ENCODE results near the gene WDR36. TPM values are rescaled to one million over a fixed set of nuclear protein-coding genes. Genes with fewer than 3 reads are reported as not detected.

WDR36 gene
- total and polyA plus RNA-seq, 2 of the 8 experiments (the other 6 are each of a cell fraction or from before 2014, with no cell fraction given) = 9.3 to 41.8 TPM

- DNase-seq (ENCODE audit: low read depth in 1 of 2, low spot score in 2 of 2) = no peak
- no peak for TF ChIP-seq ASH2L (IDR thresholded peaks at IDR 0.05; ENCODE audit: low read length)
- TF ChIP-seq NRF1 (IDR thresholded peaks at IDR 0.05; ENCODE audit: low read depth, low read length) = no peak
- TF ChIP-seq CBX8 (IDR thresholded peaks at IDR 0.05; ENCODE audit: borderline replicate concordance, low read depth, low read length) = no peak
- no peak for TF ChIP-seq CTBP2 (IDR thresholded peaks at IDR 0.05; ENCODE audit: borderline replicate concordance, insufficient read depth, insufficient read length, low read length)
Measured at GRCh38 chr5:111106320-111106948, 14.3 kb downstream of the WDR36 start.

More at GRCh38 chr5:111106320-111106948, 14.3 kb downstream of the WDR36 start:
- Histone ChIP-seq H4K20me1 (replicated peaks in 1 of 2; ENCODE audit: control insufficient read depth in 1 of 2, insufficient read depth in 2 of 2, low read length in 2 of 2) (no peaks in the 10 kb centered on the region), H3K79me1 (ENCODE audit: low read depth, low read length) (no peaks in the 10 kb centered on the region), H2BK120ac (replicated peaks; ENCODE audit: low read depth, low read length) (no peak overlapping the region), H2BK5ac (ENCODE audit: low read depth, low read length) (no peak overlapping the region), H3K27me3 (replicated peaks in 1 of 4; ENCODE audit: control insufficient read depth in 3 of 4, extremely low read depth in 1 of 4, insufficient read depth in 3 of 4, low read length in 3 of 4) (no peaks in the 10 kb centered on the region), H3K27ac (ENCODE audit: low read depth, low read length) (no peak overlapping the region), H2AK5ac (ENCODE audit: low read depth, low read length) (no peak overlapping the region), H4K5ac (ENCODE audit: insufficient read length, low read depth, low read length) (no peak overlapping the region), H3K79me2 (ENCODE audit: control insufficient read depth in 1 of 2, insufficient read depth in 2 of 2, low read length in 2 of 2) (no peaks in the 10 kb centered on the region), H3K4me3 (ENCODE audit: extremely low read depth in 1 of 4, insufficient read depth in 2 of 4, low read depth in 3 of 4, low read length in 4 of 4) (no peak overlapping the region), H3K4me2 (ENCODE audit: insufficient read depth in 1 of 2, low read depth in 2 of 2, low read length in 2 of 2) (no peak overlapping the region), H3K4ac (replicated peaks; ENCODE audit: insufficient read length, low read depth, low read length) (no peak overlapping the region), H4K91ac (replicated peaks; ENCODE audit: insufficient read length, low read length) (no peak overlapping the region), H3K9me3 (ENCODE audit: insufficient read depth in 2 of 2, low read depth in 1 of 2, low read length in 1 of 2) (no peaks in the 10 kb centered on the region), H3K18ac (ENCODE audit: extremely low read depth, low read length) (no peak overlapping the region), H2AFZ (ENCODE audit: low read length) (no peak overlapping the region), H3K36me3 (ENCODE audit: control insufficient read depth in 2 of 4, insufficient read depth in 4 of 4, low read length in 3 of 4) (peaks cover 12 to 96% (median 52%) of the 10 kb centered on the region in 4 experiments), H3K56ac (replicated peaks; ENCODE audit: insufficient read length, low read depth, low read length) (no peak overlapping the region), H3K9ac (replicated peaks in 1 of 4; ENCODE audit: extremely low read depth in 1 of 4, low read depth in 3 of 4, low read length in 3 of 4) (no peak overlapping the region), H3K4me1 (replicated peaks in 1 of 4; ENCODE audit: control insufficient read depth in 3 of 4, insufficient read depth in 4 of 4, low read length in 3 of 4) (no peaks in the 10 kb centered on the region), H2BK12ac (ENCODE audit: low read depth, low read length) (no peak overlapping the region), H2BK20ac (ENCODE audit: low read length) (no peak overlapping the region), H2BK15ac (ENCODE audit: low read length) (no peak overlapping the region), H3K14ac (ENCODE audit: insufficient read length) (no peak overlapping the region), H3K23ac (ENCODE audit: insufficient read length) (no peak overlapping the region), H3K23me2 (ENCODE audit: low read depth, low read length) (no peaks in the 10 kb centered on the region), H4K8ac (ENCODE audit: extremely low read depth, insufficient read depth, low read length) (no peak overlapping the region)
- CTCF ChIA-PET (ENCODE audit: partially characterized antibody) = interaction anchor here (1.0 kb wide), 1 partner anchor 348 kb away, joined by 3 read pairs; no protein-coding TSS in a partner anchor
- POLR2A ChIA-PET (ENCODE audit: partially characterized antibody) = interaction anchor here (0.9 to 2.6 kb wide), 2 partner anchors 12 to 13 kb away, joined by 3 to 5 read pairs; no protein-coding TSS in a partner anchor
- 95% methylated on average over 2 of the region's 2 CpGs; no CpG with 5 or more reads in 1 of the 2 experiments for WGBS, 2 experiments (ENCODE audit: extremely low coverage in 1 of 2, insufficient coverage in 1 of 2, insufficient read length in 1 of 2, insufficient replicate concordance in 2 of 2, low coverage in 1 of 2, low lambda C conversion rate in 2 of 2, missing lambda C conversion rate in 1 of 2)
- FAIRE-seq = no peak
